Mesothelial cell of epicardium (in vitro differentiated cells): ENCODE data around the gene POLN. TPM values are rescaled to one million over a fixed set of nuclear protein-coding genes. Genes with fewer than 3 reads are reported as not detected.

Source experiments
- DNase-seq, 2 experiments: peaks; one replicate each; pipeline ENCODE4 v3.0.0; 2021; ENCODE audit warnings: low spot score in 2 of 2; ENCODE audit not compliant: unreplicated experiment in 2 of 2
- H3K27ac Mint-ChIP-seq: 2 replicates; pipeline ENCODE4 v1.8.0; 2021; ENCODE audit warnings: mixed read lengths
- H3K27me3 Mint-ChIP-seq: 2 replicates; pipeline ENCODE4 v1.8.0; 2021; ENCODE audit warnings: low read depth, mixed read lengths
- H3K36me3 Mint-ChIP-seq: 2 replicates; pipeline ENCODE4 v1.8.0; 2021; ENCODE audit warnings: mixed read lengths
- H3K4me1 Mint-ChIP-seq: 2 replicates; pipeline ENCODE4 v1.8.0; 2021; ENCODE audit warnings: mixed read lengths
- H3K4me3 Mint-ChIP-seq: 2 replicates; pipeline ENCODE4 v1.8.0; 2021; ENCODE audit warnings: mild to moderate bottlenecking, moderate library complexity, mixed read lengths
- H3K9me3 Mint-ChIP-seq: 2 replicates; pipeline ENCODE4 v1.8.0; 2021; ENCODE audit warnings: mixed read lengths
- CTCF ChIP-seq: fragments of 200-600 bp; sonication (generic); IDR thresholded peaks from one replicate; pipeline ENCODE4 v1.5.0; 2021; ENCODE audit warnings: antibody characterized with exemption; ENCODE audit not compliant: unreplicated experiment
- total RNA-seq: library from RNA; stranded (reverse); gene quantifications from 3 replicates; pipeline ENCODE4 v1.2.1, GENCODE V29; 2021

The POLN gene
- total RNA-seq, 1 donor from 2014 or later = 5.8 TPM

- Mint-ChIP-seq H3K4me3 (no peak overlapping the region), H3K27ac (no peak overlapping the region), H3K4me1 (peaks cover 7% of the 10 kb centered on the region), H3K36me3 (peaks cover 11% of the 10 kb centered on the region), H3K9me3 (peaks cover 21% of the 10 kb centered on the region), H3K27me3 (no peaks in the 10 kb centered on the region)
- no peak for TF ChIP-seq CTCF
- no peak for DNase-seq
These were observed 58.5 kb downstream of the POLN start for GRCh38 chr4:2183394-2183793.

GRCh38 chr4:2182994-2183393, 58.9 kb downstream of the POLN start:
- Mint-ChIP-seq H3K9me3 (peaks cover 21% of the 10 kb centered on the region), H3K4me3 (no peak overlapping the region), H3K4me1 (peaks cover 7% of the 10 kb centered on the region), H3K36me3 (peaks cover 11% of the 10 kb centered on the region), H3K27ac (no peak overlapping the region), H3K27me3 (no peaks in the 10 kb centered on the region)
- DNase-seq = no peak
- TF ChIP-seq CTCF = no peak

- H3K27me3 Mint-ChIP-seq = no peaks in the 10 kb centered on the region
- no peak for DNase-seq
- H3K4me3 Mint-ChIP-seq = no peak overlapping the region
- H3K27ac Mint-ChIP-seq = no peak overlapping the region
- peaks cover 8% of the 10 kb centered on the region for H3K9me3 Mint-ChIP-seq
- no peak for TF ChIP-seq CTCF
- peaks cover 5% of the 10 kb centered on the region for H3K36me3 Mint-ChIP-seq
- peaks cover 7% of the 10 kb centered on the region for H3K4me1 Mint-ChIP-seq
These were observed 61.5 kb downstream of the POLN start for GRCh38 chr4:2180410-2180809.

GRCh38 chr4:2179717-2180116, 62.2 kb downstream of the POLN start:
- no peak for TF ChIP-seq CTCF
- Mint-ChIP-seq H3K4me3 (no peak overlapping the region), H3K36me3 (peaks cover 5% of the 10 kb centered on the region)

GRCh38 chr4:2178986-2179385, 62.9 kb downstream of the POLN start:
- no peak for TF ChIP-seq CTCF
- DNase-seq = no peak
- Mint-ChIP-seq H3K4me3 (no peak overlapping the region), H3K27ac (no peak overlapping the region), H3K4me1 (peaks cover 7% of the 10 kb centered on the region), H3K27me3 (no peaks in the 10 kb centered on the region), H3K9me3 (peaks cover 8% of the 10 kb centered on the region), H3K36me3 (peaks cover 5% of the 10 kb centered on the region)

More at GRCh38 chr4:2179717-2180116, 62.2 kb downstream of the POLN start:
- H3K4me1 Mint-ChIP-seq = peaks cover 7% of the 10 kb centered on the region
- no peak for DNase-seq
- no peaks in the 10 kb centered on the region for H3K27me3 Mint-ChIP-seq
- H3K9me3 Mint-ChIP-seq = peaks cover 8% of the 10 kb centered on the region
- H3K27ac Mint-ChIP-seq = no peak overlapping the region
